T-helper 2 cell treated with Interferon-gamma antibody and Interleukin-4, amounts not matched to agents 5 μg/mL and 100 μg/mL, for 36 hours (primary cell): ENCODE measurements around the gene AK1.
"Not testable (repeated sequence)": the region's sequence is repeated elsewhere in the genome, so short reads cannot be mapped to it uniquely, and the experiment has no call there.

Experiments
- DNase-seq: peaks from one replicate; pipeline ENCODE4 v3.0.0; 2021; ENCODE audit warnings: low spot score
- H3K27ac Mint-ChIP-seq: one replicate; pipeline ENCODE4 v1.8.0; 2021; ENCODE audit warnings: mild to moderate bottlenecking, mixed read lengths
- H3K27me3 Mint-ChIP-seq: one replicate; pipeline ENCODE4 v1.8.0; 2021; ENCODE audit warnings: low read depth, mixed read lengths
- H3K36me3 Mint-ChIP-seq: one replicate; pipeline ENCODE4 v1.8.0; 2021; ENCODE audit warnings: low read depth, mixed read lengths
- H3K4me1 Mint-ChIP-seq: one replicate; pipeline ENCODE4 v1.8.0; 2021; ENCODE audit warnings: low read depth, mixed read lengths
- H3K4me3 Mint-ChIP-seq: one replicate; pipeline ENCODE4 v1.8.0; 2022; ENCODE audit warnings: mild to moderate bottlenecking, moderate library complexity, mixed read lengths
- H3K9me3 Mint-ChIP-seq: one replicate; pipeline ENCODE4 v1.8.0; 2021; ENCODE audit warnings: mixed read lengths

AK1 gene

DNA sequence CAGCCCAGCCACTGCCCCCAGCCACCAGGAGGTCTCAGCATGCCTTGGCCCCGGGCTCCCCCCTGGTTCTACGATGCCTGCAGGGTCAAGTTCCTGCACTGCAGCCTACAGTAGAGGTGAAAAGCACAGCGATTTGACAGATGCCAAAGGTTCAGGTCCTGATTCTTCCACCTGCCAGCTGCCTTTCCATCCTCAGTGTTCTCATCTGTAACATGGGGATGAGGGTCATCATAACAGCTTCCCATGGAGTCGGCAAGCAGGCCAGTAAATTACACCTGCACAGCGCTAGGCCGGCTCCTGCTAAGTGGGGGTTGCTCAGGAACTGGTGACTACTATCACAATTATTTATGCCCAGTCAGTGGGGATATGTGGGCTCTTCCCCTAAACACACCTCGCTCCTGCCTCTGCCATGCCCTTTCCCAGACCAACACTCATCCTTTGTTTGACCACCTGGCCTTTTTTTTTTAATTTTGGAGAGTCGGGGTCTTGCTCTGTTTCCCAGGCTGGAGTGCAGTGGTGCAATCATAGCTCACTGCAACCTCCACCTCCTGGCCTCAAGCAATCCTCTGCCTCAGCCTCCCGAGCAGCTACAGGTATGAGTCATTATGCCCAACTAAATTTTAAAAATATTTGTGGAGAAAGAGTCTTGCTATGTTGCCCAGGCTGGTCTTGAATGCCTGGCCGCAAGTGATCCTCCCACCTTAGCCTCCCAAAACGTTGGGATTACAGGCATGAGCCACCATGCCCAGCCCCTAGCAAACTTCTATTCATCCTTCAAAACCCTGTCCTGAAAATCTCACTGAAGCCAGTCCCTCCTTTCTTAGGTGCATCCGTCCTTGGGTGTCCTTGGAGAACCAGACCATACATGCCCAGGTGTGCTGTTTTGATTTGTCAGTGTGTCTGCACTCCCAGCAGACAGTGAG is 29.4 kb downstream of the AK1 start:
- no peak for DNase-seq

DNA sequence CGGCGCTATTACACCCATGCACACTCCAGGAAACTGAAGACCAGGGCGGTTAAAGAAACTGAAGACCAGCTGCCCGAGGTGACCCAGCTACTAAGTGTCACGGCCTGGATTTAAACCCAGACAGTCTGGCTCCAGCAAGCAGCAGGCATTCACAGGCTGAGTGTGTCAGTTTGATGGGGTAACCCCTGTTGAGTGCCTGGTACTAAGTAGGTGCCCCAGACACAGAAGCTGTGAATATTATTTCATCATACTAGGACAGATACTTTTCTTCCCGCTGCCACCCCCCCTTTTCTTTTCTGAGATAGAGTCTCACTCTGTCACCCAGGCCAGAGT is 30.3 kb downstream of the AK1 start:
- no peak for DNase-seq
- Mint-ChIP-seq H3K36me3 (peaks cover 29% of the 10 kb centered on the region), H3K4me3 (no peak overlapping the region), H3K4me1 (peaks cover 6% of the 10 kb centered on the region), H3K9me3 (peaks cover 26% of the 10 kb centered on the region), H3K27ac (no peak overlapping the region), H3K27me3 (no peaks in the 10 kb centered on the region)

More for the DNA sequence above, 29.4 kb downstream of the AK1 start:
- no peak overlapping the region for H3K4me3 Mint-ChIP-seq
- peaks cover 13% of the 10 kb centered on the region for H3K4me1 Mint-ChIP-seq
- peaks cover 36% of the 10 kb centered on the region for H3K36me3 Mint-ChIP-seq
- peaks cover 28% of the 10 kb centered on the region for H3K9me3 Mint-ChIP-seq
- H3K27ac Mint-ChIP-seq: no peak overlapping the region
- H3K27me3 Mint-ChIP-seq: no peaks in the 10 kb centered on the region

GRCh38 chr9:127846443-127847177 is 30.9 kb downstream of the AK1 start:
- Mint-ChIP-seq H3K9me3 (peaks cover 25% of the 10 kb centered on the region), H3K4me3 (no peak overlapping the region), H3K27ac (no peak overlapping the region), H3K4me1 (peaks cover under 1% of the 10 kb centered on the region), H3K27me3 (no peaks in the 10 kb centered on the region), H3K36me3 (peaks cover 25% of the 10 kb centered on the region)
- DNase-seq: no peak

DNA sequence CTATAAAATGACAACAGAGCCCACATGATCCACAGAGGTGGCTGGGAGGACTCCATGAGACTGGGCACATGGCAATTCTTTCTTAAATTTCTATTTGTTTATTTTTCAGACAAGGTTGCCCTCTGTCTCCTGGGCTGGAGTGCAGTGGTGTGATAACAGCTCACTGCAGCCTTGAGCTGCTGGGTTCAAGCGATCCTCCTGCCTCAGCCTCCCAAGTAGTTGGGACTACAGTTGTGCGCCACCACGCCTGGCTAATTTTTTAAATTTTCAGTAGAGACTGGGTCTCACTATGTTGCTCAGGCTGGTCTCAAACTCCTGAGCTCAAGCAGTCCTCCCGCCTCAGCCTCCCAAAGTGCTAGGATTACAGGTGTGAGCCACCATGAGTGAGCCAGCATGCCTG is 31.9 kb downstream of the AK1 start:
- not testable (repeated sequence) for H3K4me1 Mint-ChIP-seq, H3K27ac Mint-ChIP-seq, H3K4me3 Mint-ChIP-seq, H3K27me3 Mint-ChIP-seq, DNase-seq
- H3K9me3 Mint-ChIP-seq: peaks cover 23% of the 10 kb centered on the region
- peaks cover 17% of the 10 kb centered on the region for H3K36me3 Mint-ChIP-seq

- no peak overlapping the region for H3K4me3 Mint-ChIP-seq
- no peak overlapping the region for H3K27ac Mint-ChIP-seq
Measured at GRCh38 chr9:127844821-127845359, 32.6 kb downstream of the AK1 start.

DNA sequence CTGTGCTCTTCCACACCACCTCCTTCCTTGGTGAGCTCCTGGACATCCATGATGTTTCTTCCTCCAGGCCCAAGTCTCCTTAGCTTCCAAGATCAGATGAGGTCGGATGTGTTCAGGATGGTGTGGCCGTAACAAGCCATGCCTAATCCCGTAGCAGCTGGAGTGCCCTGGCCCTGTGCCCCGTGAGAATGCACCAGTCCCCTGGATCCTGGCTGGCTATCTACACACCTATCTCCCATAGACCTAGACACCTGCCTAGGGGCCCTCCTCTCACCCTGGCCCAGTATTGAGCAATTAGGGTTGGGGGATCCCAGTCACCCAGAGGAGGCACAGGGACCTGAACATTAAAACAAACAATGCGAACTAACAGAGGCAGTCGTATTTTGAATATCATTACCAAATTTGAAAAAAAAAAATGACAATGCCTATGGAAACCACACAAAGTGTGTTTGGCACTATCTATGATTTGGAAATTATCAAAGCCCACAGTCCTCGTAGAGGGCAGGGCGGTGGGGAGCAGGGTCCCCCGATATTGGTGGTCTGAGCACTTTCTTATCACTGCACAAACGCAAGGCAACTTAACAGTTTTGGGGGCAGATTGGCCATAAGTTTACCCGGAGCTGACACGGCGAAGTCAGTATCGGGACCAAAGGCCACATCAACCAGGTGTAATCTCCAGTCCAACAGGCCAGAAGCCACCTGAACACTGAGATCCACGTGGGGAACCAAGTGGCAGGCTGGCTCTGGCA is 36.2 kb downstream of the AK1 start:
- no peak for DNase-seq
- Mint-ChIP-seq H3K9me3 (no peaks in the 10 kb centered on the region), H3K4me1 (no peaks in the 10 kb centered on the region), H3K4me3 (no peak overlapping the region), H3K27ac (no peak overlapping the region), H3K27me3 (no peaks in the 10 kb centered on the region), H3K36me3 (no peaks in the 10 kb centered on the region)

More at GRCh38 chr9:127844821-127845359, 32.6 kb downstream of the AK1 start:
- H3K27me3 Mint-ChIP-seq: no peaks in the 10 kb centered on the region
- no peak for DNase-seq
- H3K4me1 Mint-ChIP-seq: no peaks in the 10 kb centered on the region
- peaks cover 18% of the 10 kb centered on the region for H3K9me3 Mint-ChIP-seq
- H3K36me3 Mint-ChIP-seq: peaks cover 14% of the 10 kb centered on the region

DNA sequence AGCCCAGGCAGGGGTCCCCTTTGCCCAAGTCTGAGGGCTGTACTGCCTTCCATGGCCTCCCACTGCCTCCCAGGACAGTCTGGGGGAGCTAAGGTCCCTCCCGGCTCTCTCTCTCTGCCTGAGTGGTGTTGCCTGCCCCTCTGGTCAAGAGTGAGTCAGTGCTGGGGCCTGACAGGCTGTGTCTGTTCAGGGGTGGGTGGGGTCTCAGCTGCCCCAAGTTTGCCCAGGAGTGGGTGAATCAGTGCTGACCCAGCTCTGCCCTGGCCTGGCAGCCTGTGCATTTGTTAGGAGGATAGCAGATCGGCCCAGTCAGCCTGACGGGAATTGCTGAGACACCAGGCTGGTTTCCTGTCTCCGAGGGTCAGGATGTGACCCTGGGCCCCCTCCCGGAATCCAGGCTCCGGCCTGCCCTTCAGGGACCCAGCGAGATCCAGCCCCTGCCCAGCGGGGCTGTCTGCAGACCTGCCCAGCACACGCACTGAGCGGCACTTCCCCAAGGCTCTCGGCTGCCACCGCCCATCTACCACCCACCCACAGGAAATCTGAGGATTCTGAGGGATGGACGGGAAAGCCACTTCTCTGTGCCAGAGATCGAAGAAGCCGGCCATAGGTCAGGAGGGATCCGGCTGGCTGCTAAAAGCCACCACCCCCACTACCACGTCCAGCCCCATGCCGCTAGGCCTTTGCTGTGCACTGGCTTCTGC is 38.9 kb downstream of the AK1 start:
- Mint-ChIP-seq H3K36me3 (no peaks in the 10 kb centered on the region), H3K4me3 (no peak overlapping the region), H3K27ac (no peak overlapping the region), H3K9me3 (no peaks in the 10 kb centered on the region), H3K27me3 (no peaks in the 10 kb centered on the region), H3K4me1 (no peaks in the 10 kb centered on the region)
- DNase-seq: no peak

- no peak for DNase-seq
- H3K27me3 Mint-ChIP-seq: no peaks in the 10 kb centered on the region
- no peak overlapping the region for H3K27ac Mint-ChIP-seq
- no peak overlapping the region for H3K4me3 Mint-ChIP-seq
- H3K36me3 Mint-ChIP-seq: no peaks in the 10 kb centered on the region
- H3K9me3 Mint-ChIP-seq: no peaks in the 10 kb centered on the region
- peaks cover 1% of the 10 kb centered on the region for H3K4me1 Mint-ChIP-seq
Measured at GRCh38 chr9:127837346-127837745, 40.1 kb downstream of the AK1 start.

- not testable (repeated sequence) for H3K4me3 Mint-ChIP-seq, H3K27ac Mint-ChIP-seq, H3K9me3 Mint-ChIP-seq, DNase-seq, H3K27me3 Mint-ChIP-seq, H3K4me1 Mint-ChIP-seq, H3K36me3 Mint-ChIP-seq
Measured at GRCh38 chr9:127836561-127836960, 40.9 kb downstream of the AK1 start.

- no peak overlapping the region for H3K4me3 Mint-ChIP-seq
- DNase-seq: no peak
Measured at GRCh38 chr9:127835991-127836516, 41.4 kb downstream of the AK1 start.

GRCh38 chr9:127833555-127833954 is 43.9 kb downstream of the AK1 start:
- Mint-ChIP-seq H3K36me3 (peaks cover 5% of the 10 kb centered on the region), H3K4me3 (no peak overlapping the region), H3K4me1 (peaks cover 2% of the 10 kb centered on the region), H3K9me3 (no peaks in the 10 kb centered on the region), H3K27ac (no peak overlapping the region), H3K27me3 (no peaks in the 10 kb centered on the region)
- DNase-seq: no peak

More at GRCh38 chr9:127835991-127836516, 41.4 kb downstream of the AK1 start:
- Mint-ChIP-seq H3K27ac (no peak overlapping the region), H3K9me3 (no peaks in the 10 kb centered on the region), H3K4me1 (peaks cover 2% of the 10 kb centered on the region), H3K36me3 (no peaks in the 10 kb centered on the region), H3K27me3 (no peaks in the 10 kb centered on the region)

GRCh38 chr9:127832248-127832647 is 45.2 kb downstream of the AK1 start:
- Mint-ChIP-seq H3K4me3 (no peak overlapping the region), H3K4me1 (peaks cover 2% of the 10 kb centered on the region), H3K27ac (no peak overlapping the region), H3K9me3 (no peaks in the 10 kb centered on the region), H3K27me3 (no peaks in the 10 kb centered on the region), H3K36me3 (peaks cover 7% of the 10 kb centered on the region)
- DNase-seq: no peak
